Neural cell (in vitro differentiated cells): ENCODE results near the gene DOCK2.

Source experiments
- CTCF ChIP-seq: fragments of 450-650 bp; IDR thresholded peaks from 2 replicates; pipeline ENCODE4 v1.5.1; 2014; ENCODE audit warnings: antibody characterized with exemption, mild to moderate bottlenecking, moderate library complexity; ENCODE audit not compliant: poor library complexity, severe bottlenecking
- EZH2 ChIP-seq: fragments of 200-600, 300-800 bp; shearing (Covaris generic), sonication (generic); IDR thresholded peaks from 2 replicates; pipeline ENCODE4 v1.6.1; 2014; ENCODE audit warnings: antibody characterized with exemption, low read length, borderline replicate concordance, mild to moderate bottlenecking; ENCODE audit not compliant: insufficient read depth, poor library complexity, severe bottlenecking

- TF ChIP-seq CTCF: no peak
- TF ChIP-seq EZH2: no peak
Observed at GRCh38 chr5:169697511-169697890, 60.4 kb downstream of the DOCK2 start.
